Right kidney (tissue), 1 donor: ENCODE measurements around the gene DUOXA1.
"Not testable (repeated sequence)": the region's sequence is repeated elsewhere in the genome, so short reads cannot be mapped to it uniquely, and the experiment has no call there.

Experiments used
- DNase-seq: peaks from one replicate; pipeline ENCODE4 v3.0.0-alpha.2; 2016

The DUOXA1 gene

GRCh38 chr15:45150997-45151396 is 21.3 kb upstream of the DUOXA1 start:
- no peak for DNase-seq

DNA sequence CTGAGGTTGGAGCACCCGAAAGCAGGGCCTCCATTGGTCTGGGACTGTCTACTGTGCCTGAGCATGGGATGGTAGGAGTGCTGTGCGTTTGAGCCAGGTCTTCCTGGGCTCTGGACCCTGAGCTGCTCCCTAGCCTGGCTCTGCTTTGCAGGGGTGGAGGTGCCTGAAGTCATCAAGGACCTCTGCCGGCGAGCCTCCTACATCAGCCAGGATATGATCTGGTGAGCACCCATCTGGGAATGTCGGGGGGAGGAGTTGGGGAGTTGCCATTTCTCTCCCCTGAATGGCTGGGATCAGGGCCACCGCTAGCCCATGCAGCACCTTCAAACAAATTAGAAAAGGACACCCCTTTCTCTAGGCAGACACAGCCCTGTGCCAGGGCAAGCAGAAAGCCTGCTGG is 20.8 kb upstream of the DUOXA1 start:
- no peak for DNase-seq

DNA sequence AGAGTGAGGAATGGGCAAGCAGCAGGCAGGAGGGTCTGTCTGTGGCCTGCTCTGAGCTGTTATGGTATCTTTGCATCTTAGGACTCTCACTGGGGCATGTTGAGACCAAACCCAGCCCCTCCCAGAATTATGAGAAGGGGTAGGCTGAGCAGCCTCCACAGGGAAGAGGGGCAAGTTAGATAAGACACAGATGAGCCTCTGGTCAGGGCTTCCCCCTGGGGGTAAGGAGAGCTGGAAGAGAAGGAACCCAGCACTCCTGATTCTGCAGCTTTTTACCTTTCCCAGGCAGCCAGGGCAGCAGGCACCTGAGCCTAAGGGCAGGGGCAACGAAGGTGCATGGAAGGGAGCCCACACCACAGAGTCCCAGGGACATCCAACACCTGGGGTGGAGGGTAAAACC is 19.4 kb upstream of the DUOXA1 start:
- DNase-seq = no peak

- DNase-seq = no peak
Observed at GRCh38 chr15:45148076-45149059, 18.7 kb upstream of the DUOXA1 start.

GRCh38 chr15:45147606-45148005 is 17.9 kb upstream of the DUOXA1 start:
- DNase-seq = no peak

GRCh38 chr15:45146405-45146804 is 16.7 kb upstream of the DUOXA1 start:
- no peak for DNase-seq

GRCh38 chr15:45144775-45145174 is 15.1 kb upstream of the DUOXA1 start:
- DNase-seq = no peak

DNA sequence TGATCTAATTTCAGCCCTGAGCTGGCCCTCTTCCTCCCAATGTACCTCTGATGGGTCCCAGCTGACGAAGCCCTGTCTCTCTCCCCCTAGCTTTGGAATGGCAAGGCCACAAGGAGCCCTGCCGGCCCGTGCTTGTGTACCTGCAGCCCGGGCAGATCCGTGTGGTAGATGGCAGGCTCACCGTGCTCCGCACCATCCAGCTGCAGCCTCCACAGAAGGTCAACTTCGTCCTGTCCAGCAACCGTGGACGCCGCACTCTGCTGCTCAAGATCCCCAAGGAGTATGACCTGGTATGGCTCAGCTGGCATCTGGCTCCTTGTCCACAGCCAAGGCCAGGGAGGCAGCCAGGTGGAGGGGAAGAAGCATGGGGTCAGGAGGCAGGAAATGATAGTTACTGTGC is 14.3 kb upstream of the DUOXA1 start:
- DNase-seq = no peak

GRCh38 chr15:45143056-45143455 is 13.4 kb upstream of the DUOXA1 start:
- no peak for DNase-seq

DNA sequence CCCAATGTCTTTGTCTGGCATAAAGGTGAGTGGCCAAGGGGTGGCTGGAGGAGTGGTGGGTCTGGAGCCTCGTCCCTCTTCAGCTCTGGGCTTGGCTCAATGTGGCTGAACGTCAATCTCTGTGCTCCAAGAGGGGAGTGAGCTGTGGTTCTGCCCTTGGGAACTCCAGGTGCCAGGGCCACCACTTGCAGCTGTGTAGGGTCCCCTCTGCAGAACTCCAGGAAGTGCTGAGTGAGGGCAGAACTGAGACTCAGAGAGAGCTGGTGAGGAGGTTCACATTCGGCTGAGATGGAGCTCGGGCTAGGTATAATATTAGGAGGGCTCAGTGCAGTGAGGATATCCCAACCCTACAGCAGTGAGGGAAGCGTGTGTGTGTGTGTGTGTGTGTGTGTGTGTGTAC is 11.7 kb upstream of the DUOXA1 start:
- DNase-seq = no peak

GRCh38 chr15:45140557-45141250 is 11.0 kb upstream of the DUOXA1 start:
- no peak for DNase-seq

DNA sequence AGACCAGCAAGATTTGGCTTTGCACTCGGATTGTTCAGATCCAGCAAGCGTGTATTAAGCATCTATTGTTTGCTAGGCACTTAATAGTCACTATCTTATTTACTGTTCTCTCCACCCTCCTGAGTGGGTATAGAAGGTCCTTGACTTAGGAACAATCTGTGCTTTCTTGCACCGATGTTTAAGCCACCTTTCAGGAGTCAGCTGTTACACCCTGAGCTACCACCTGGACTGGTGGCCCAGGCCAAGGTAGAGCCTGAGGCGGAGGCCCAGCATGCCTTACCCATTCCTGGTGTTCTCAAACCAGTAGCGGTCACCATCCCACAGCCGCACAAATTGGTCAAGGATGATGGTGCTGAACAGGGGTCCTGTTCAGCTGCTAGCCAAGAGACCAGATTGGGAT is 10.1 kb upstream of the DUOXA1 start:
- no peak for DNase-seq

- DNase-seq = no peak
Observed at GRCh38 chr15:45138814-45139765, 9.4 kb upstream of the DUOXA1 start.

GRCh38 chr15:45137703-45138102 is 8.0 kb upstream of the DUOXA1 start:
- DNase-seq = no peak

GRCh38 chr15:45136378-45136764 is 6.7 kb upstream of the DUOXA1 start:
- DNase-seq = no peak

DNA sequence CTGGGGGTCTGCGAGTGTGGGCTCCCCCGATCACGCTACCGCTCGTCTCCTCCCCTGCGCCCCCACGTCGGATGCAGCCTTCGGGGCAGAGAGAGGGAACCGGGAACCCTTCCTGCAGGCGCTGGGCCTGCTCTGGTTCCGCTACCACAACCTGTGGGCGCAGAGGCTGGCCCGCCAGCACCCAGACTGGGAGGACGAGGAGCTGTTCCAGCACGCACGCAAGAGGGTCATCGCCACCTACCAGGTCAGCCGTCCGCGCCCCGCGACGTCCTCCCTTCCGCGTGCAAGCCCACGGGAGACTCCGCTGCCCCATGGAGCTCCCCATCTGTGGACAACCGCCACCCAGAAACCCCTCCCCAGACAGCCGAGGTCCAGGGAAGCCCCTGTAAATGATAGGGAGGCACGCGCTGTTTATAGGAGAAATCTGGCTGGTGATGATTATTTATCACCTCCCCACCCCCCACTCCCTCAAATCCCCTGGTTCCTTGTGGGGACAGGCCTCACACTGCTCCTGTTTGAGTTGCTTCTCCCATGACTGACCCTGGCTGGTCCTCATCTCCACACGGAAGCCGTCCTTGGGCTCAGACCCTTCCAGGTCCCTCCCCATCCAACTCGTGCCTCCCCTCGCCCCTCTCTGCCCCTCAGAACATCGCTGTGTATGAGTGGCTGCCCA is 6.2 kb upstream of the DUOXA1 start:
- DNase-seq = not testable (repeated sequence)

DNA sequence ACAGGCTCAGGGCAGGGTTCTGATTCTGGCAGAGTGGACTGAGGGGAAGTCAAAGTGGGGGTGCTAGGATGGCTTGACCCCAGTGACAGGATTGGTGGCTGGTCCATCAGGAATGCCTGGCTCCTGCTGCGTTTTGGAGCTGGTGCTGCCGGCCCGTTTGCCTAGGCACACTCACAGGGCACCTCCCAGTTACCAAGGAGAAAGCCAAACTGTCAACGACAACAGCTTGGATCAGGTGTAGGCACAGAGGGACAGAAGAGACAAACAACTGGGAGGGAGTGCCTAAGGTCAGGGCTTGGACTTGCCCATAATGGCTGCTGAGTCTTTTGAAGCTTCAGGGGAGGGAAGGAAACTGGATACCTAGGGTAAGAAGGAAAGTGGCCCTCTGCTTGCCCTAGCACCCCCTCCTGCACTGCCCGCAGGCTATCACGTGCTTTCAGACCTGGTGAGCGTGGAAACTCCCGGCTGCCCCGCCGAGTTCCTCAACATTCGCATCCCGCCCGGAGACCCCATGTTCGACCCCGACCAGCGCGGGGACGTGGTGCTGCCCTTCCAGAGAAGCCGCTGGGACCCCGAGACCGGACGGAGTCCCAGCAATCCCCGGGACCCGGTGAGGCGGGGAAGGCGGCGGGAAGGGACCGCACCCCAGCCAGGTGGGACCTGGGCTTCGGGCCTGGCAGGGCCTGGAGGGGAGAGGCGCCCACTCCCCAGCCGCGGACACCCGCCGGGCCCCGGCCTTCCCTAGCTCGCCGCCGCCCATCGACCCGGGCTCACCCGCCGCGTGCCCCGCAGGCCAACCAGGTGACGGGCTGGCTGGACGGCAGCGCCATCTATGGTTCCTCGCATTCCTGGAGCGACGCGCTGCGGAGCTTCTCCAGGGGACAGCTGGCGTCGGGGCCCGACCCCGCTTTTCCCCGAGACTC is 5.3 kb upstream of the DUOXA1 start:
- peak; percentile 57 for DNase-seq

- DNase-seq = no peak
Observed at GRCh38 chr15:45134046-45134445, 4.4 kb upstream of the DUOXA1 start.

DNA sequence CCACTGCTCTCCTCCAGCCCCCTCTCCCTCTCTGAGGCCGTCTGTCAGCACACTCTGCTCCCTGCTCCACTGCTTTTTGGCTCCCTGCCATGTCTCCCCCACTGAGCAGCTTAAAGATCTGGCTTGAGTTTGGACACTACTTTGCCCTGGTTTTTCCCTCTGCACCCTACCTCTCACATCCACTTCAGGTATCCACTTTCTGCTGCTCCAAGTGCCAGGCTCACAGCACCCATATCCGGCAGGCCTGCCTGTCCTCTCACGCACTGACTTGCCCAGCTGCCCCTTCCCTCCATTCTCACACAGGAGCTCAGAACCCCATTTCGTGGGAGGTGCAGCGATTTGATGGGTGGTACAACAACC is 3.9 kb upstream of the DUOXA1 start:
- no peak for DNase-seq

- no peak for DNase-seq
Observed at GRCh38 chr15:45132844-45133560, 3.3 kb upstream of the DUOXA1 start.
